Activated T-cell treated with anti-CD3 and anti-CD28 coated beads, Interleukin-2, amount 50 U/mL, for 4 hours (primary cell): ENCODE results near the gene MED28. TPM values are rescaled to one million over a fixed set of nuclear protein-coding genes. Genes with fewer than 3 reads are reported as not detected.
"Not testable (repeated sequence)": the region's sequence is repeated elsewhere in the genome, so short reads cannot be mapped to it uniquely, and the experiment has no call there.

Experiments
- ATAC-seq, 2 donors: fragments of 200-7000 bp; cut with Tn5 transposase; one replicate each; pipeline ENCODE4 v1.10.0; 2021
- DNase-seq: peaks from one replicate; pipeline ENCODE4 v3.0.0-alpha.2; 2020
- H3K27me3 Mint-ChIP-seq: one replicate; pipeline ENCODE4 v1.8.0; 2021; ENCODE audit warnings: low read depth, mixed read lengths
- H3K36me3 Mint-ChIP-seq: one replicate; pipeline ENCODE4 v1.8.0; 2022; ENCODE audit warnings: mixed read lengths; ENCODE audit not compliant: insufficient read depth
- H3K4me1 Mint-ChIP-seq: one replicate; pipeline ENCODE4 v1.8.0; 2021; ENCODE audit warnings: low read depth, mixed read lengths
- H3K4me3 Mint-ChIP-seq: one replicate; pipeline ENCODE4 v1.8.0; 2021; ENCODE audit warnings: mild to moderate bottlenecking, moderate library complexity, mixed read lengths
- H3K9me3 Mint-ChIP-seq: one replicate; pipeline ENCODE4 v1.8.0; 2021; ENCODE audit warnings: mixed read lengths
- total RNA-seq, 3 donors: library from RNA; stranded (reverse); gene quantifications; one replicate each; pipeline ENCODE4 v1.2.1, GENCODE V29; 2021

MED28 gene
- total RNA-seq, 3 donors from 2014 or later = 56.9 to 60.8 (median 60.2) TPM

GRCh38 chr4:17636696-17637622, 22.5 kb downstream of the MED28 start:
- ATAC-seq = peak; percentile 84 to 86
- Mint-ChIP-seq H3K9me3 (no peaks in the 10 kb centered on the region), H3K4me3 (no peak overlapping the region), H3K36me3 (peaks cover 15% of the 10 kb centered on the region), H3K4me1 (no peaks in the 10 kb centered on the region), H3K27me3 (no peaks in the 10 kb centered on the region)
- DNase-seq = peak; percentile 68

- no peak for ATAC-seq
- peaks cover 11% of the 10 kb centered on the region for H3K36me3 Mint-ChIP-seq
- DNase-seq = no peak
- no peak overlapping the region for H3K4me3 Mint-ChIP-seq
- H3K4me1 Mint-ChIP-seq = no peaks in the 10 kb centered on the region
- no peaks in the 10 kb centered on the region for H3K9me3 Mint-ChIP-seq
- no peaks in the 10 kb centered on the region for H3K27me3 Mint-ChIP-seq
Measured at GRCh38 chr4:17639136-17639535, 24.7 kb downstream of the MED28 start.

DNA sequence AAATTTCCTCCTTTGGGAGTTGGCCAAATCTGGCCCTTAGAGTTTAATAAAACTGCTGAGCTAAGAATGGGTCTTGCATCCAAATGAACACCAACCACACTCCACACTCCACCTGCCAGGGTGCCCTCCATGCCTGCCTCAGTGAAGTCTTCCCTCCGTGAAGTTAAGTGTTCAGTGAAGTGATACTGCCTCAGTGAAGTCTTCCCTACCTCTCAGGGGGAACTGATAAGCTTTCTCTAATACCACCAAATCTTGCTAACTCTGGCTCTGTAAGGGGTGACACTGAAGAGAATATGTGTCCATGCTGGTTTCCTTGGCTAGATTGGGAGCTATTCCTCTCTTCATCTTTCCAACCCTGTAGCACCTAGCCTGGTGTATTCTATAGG, 27.9 kb downstream of the MED28 start:
- H3K27me3 Mint-ChIP-seq = no peaks in the 10 kb centered on the region
- ATAC-seq (no peak), DNase-seq (no peak)
- no peaks in the 10 kb centered on the region for H3K9me3 Mint-ChIP-seq
- no peak overlapping the region for H3K4me3 Mint-ChIP-seq
- no peaks in the 10 kb centered on the region for H3K4me1 Mint-ChIP-seq
- H3K36me3 Mint-ChIP-seq = no peaks in the 10 kb centered on the region

- Mint-ChIP-seq H3K36me3 (no peaks in the 10 kb centered on the region), H3K4me1 (peaks cover 9% of the 10 kb centered on the region), H3K27me3 (no peaks in the 10 kb centered on the region), H3K9me3 (no peaks in the 10 kb centered on the region), H3K4me3 (no peak overlapping the region)
- ATAC-seq (no peak), DNase-seq (no peak)
Measured at GRCh38 chr4:17646693-17647092, 32.3 kb downstream of the MED28 start.

GRCh38 chr4:17647176-17647806, 32.9 kb downstream of the MED28 start:
- Mint-ChIP-seq H3K4me1 (peaks cover 11% of the 10 kb centered on the region), H3K36me3 (no peaks in the 10 kb centered on the region), H3K27me3 (no peaks in the 10 kb centered on the region), H3K9me3 (no peaks in the 10 kb centered on the region), H3K4me3 (no peak overlapping the region)
- no peak for DNase-seq
- no peak for ATAC-seq

- Mint-ChIP-seq H3K27me3 (no peaks in the 10 kb centered on the region), H3K4me3 (no peak overlapping the region), H3K9me3 (no peaks in the 10 kb centered on the region), H3K4me1 (peaks cover 11% of the 10 kb centered on the region), H3K36me3 (no peaks in the 10 kb centered on the region)
- no peak for ATAC-seq
- no peak for DNase-seq
Measured at GRCh38 chr4:17647927-17648326, 33.5 kb downstream of the MED28 start.

- Mint-ChIP-seq H3K36me3 (no peaks in the 10 kb centered on the region), H3K4me1 (peaks cover 11% of the 10 kb centered on the region), H3K27me3 (no peaks in the 10 kb centered on the region), H3K9me3 (no peaks in the 10 kb centered on the region), H3K4me3 (no peak overlapping the region)
- no peak for ATAC-seq
- DNase-seq = no peak
Measured at GRCh38 chr4:17650406-17650805, 36.0 kb downstream of the MED28 start.

GRCh38 chr4:17654701-17655100, 40.3 kb downstream of the MED28 start:
- no peak for DNase-seq
- H3K36me3 Mint-ChIP-seq = no peaks in the 10 kb centered on the region
- H3K4me1 Mint-ChIP-seq = peaks cover 11% of the 10 kb centered on the region
- no peak for ATAC-seq
- no peaks in the 10 kb centered on the region for H3K9me3 Mint-ChIP-seq
- no peak overlapping the region for H3K4me3 Mint-ChIP-seq
- peaks cover 8% of the 10 kb centered on the region for H3K27me3 Mint-ChIP-seq

- H3K27me3 Mint-ChIP-seq = peaks cover 8% of the 10 kb centered on the region
- no peaks in the 10 kb centered on the region for H3K36me3 Mint-ChIP-seq
- no peak for ATAC-seq
- no peak overlapping the region for H3K4me3 Mint-ChIP-seq
- H3K9me3 Mint-ChIP-seq = no peaks in the 10 kb centered on the region
- no peak for DNase-seq
- H3K4me1 Mint-ChIP-seq = no peaks in the 10 kb centered on the region
Measured at GRCh38 chr4:17657090-17657489, 42.6 kb downstream of the MED28 start.

GRCh38 chr4:17657849-17658248, 43.4 kb downstream of the MED28 start:
- no peaks in the 10 kb centered on the region for H3K9me3 Mint-ChIP-seq
- ATAC-seq (no peak), DNase-seq (no peak)
- H3K4me3 Mint-ChIP-seq = no peak overlapping the region
- H3K36me3 Mint-ChIP-seq = no peaks in the 10 kb centered on the region
- no peaks in the 10 kb centered on the region for H3K4me1 Mint-ChIP-seq
- H3K27me3 Mint-ChIP-seq = peaks cover 8% of the 10 kb centered on the region

GRCh38 chr4:17659196-17659595, 44.8 kb downstream of the MED28 start:
- not testable (repeated sequence) for H3K4me3 Mint-ChIP-seq, H3K4me1 Mint-ChIP-seq, DNase-seq, H3K27me3 Mint-ChIP-seq, H3K9me3 Mint-ChIP-seq, H3K36me3 Mint-ChIP-seq, ATAC-seq

DNA sequence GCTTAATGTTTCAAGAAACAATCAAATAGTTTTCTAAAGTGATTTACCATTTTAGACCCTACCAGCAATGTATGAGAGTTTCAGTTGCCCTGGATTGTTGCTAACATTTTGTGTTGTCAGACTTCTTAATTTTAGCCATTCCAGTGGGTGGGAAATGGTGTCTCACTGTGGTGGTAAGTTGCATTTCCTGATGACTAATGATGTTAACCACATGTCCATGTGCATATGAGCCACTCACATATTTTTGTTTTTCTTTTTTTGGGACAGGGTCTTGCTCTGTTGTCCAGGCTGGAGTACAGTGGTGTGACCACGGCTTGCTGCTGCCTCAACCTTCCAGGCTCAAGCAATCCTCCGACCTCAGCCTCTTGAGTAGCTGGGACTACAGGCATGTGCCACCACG, 48.3 kb downstream of the MED28 start:
- Mint-ChIP-seq H3K4me1 (no peaks in the 10 kb centered on the region), H3K27me3 (peaks cover 6% of the 10 kb centered on the region), H3K4me3 (no peak overlapping the region), H3K36me3 (no peaks in the 10 kb centered on the region), H3K9me3 (no peaks in the 10 kb centered on the region)
- no peak for DNase-seq
- no peak for ATAC-seq

- H3K27me3 Mint-ChIP-seq = peaks cover 5% of the 10 kb centered on the region
- no peak overlapping the region for H3K4me3 Mint-ChIP-seq
- H3K4me1 Mint-ChIP-seq = no peaks in the 10 kb centered on the region
- DNase-seq (no peak), ATAC-seq (peak; percentile 25 to 57)
- H3K9me3 Mint-ChIP-seq = no peaks in the 10 kb centered on the region
- no peaks in the 10 kb centered on the region for H3K36me3 Mint-ChIP-seq
Measured at GRCh38 chr4:17664755-17665154, 50.3 kb downstream of the MED28 start.

GRCh38 chr4:17665346-17665745, 50.9 kb downstream of the MED28 start:
- Mint-ChIP-seq H3K36me3 (no peaks in the 10 kb centered on the region), H3K4me1 (no peaks in the 10 kb centered on the region), H3K27me3 (peaks cover 8% of the 10 kb centered on the region), H3K9me3 (no peaks in the 10 kb centered on the region), H3K4me3 (no peak overlapping the region)
- DNase-seq = no peak
- ATAC-seq = no peak

DNA sequence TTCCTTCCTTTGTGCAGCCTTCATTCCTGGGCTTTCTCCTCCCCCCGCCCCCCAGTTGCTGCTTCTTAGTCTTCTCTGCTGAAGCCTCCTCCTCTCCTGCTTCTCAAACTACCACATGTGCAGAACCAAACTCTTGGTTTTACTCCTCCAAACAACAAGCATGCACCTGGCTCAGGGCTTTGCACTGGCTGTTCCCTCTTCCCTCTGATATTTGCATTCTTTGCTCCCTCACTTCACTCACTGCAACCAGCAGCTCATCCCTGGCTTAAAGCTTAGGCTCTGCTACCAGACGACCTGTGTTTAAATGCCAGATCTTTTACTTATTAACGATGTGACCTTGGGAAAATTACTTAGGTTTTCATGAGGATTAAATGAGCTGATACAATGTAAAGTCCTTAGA, 51.4 kb downstream of the MED28 start:
- no peaks in the 10 kb centered on the region for H3K36me3 Mint-ChIP-seq
- no peak for DNase-seq
- no peak for ATAC-seq
- no peaks in the 10 kb centered on the region for H3K4me1 Mint-ChIP-seq
- H3K9me3 Mint-ChIP-seq = no peaks in the 10 kb centered on the region
- H3K4me3 Mint-ChIP-seq = no peak overlapping the region
- peaks cover 9% of the 10 kb centered on the region for H3K27me3 Mint-ChIP-seq
